ENCODE data around the gene VDR. TPM values are rescaled to one million over a fixed set of nuclear protein-coding genes. Genes with fewer than 3 reads are reported as not detected.

The VDR gene
- total and polyA plus RNA-seq, 2 donors (not counting 1 experiment from before 2014, with no cell fraction given), result 0.37 to 0.42 TPM

- TF ChIP-seq CTCF (IDR thresholded peaks at IDR 0.05) (no peak), EZH2 (IDR thresholded peaks at IDR 0.05; ENCODE audit: borderline replicate concordance, insufficient read depth, low read depth, low read length, poor library complexity, severe bottlenecking) (no peak)
- CTCF ChIA-PET, result interaction anchor here (14.3 to 23.8 kb wide), 3 partner anchors 71 to 132 kb away, joined by 300 to 464 read pairs (median 351); partner anchors contain the start of genes RPAP3 and SLC48A1
- intact Hi-C loops (cut with micrococcal nuclease), result no loop called here
These were observed 59.7 kb downstream of the VDR start for GRCh38 chr12:47845081-47845480.

GRCh38 chr12:47844264-47845019 is 60.4 kb downstream of the VDR start:
- Mint-ChIP-seq H3K27me3 (no peaks in the 10 kb centered on the region), H3K4me1 (no peaks in the 10 kb centered on the region), H3K27ac (no peak overlapping the region), H3K4me3 (no peak overlapping the region), H3K9me3 (ENCODE audit: insufficient read depth) (no peaks in the 10 kb centered on the region)
- intact Hi-C loops (cut with micrococcal nuclease), result no loop called here
- 94% methylated on average over 26 of the region's 28 CpGs for WGBS (ENCODE audit: insufficient coverage)
- ATAC-seq (ENCODE audit: low read depth) (no peak), DNase-seq (no peak)
- Histone ChIP-seq H3K9me3 (ENCODE audit: control extremely low read depth in 1 of 3, control insufficient read depth in 2 of 3, insufficient read depth in 1 of 3, low read length in 2 of 3) (no peaks in the 10 kb centered on the region), H4K20me1 (ENCODE audit: control insufficient read depth, insufficient read depth, low read length, poor library complexity, severe bottlenecking) (no peaks in the 10 kb centered on the region), H3K27ac (ENCODE audit: low read length in 2 of 2) (no peak overlapping the region), H2AFZ (ENCODE audit: insufficient read depth, low read depth, low read length, poor library complexity, severe bottlenecking) (no peak overlapping the region), H3K27me3 (replicated peaks in 1 of 4; ENCODE audit: control extremely low read depth in 1 of 4, control insufficient read depth in 3 of 4, insufficient read depth in 4 of 4, low read length in 3 of 4) (peaks cover 0 to 6% (median 0%) of the 10 kb centered on the region in 4 experiments), H3K4me2 (replicated peaks; ENCODE audit: low read depth, low read length, poor library complexity, severe bottlenecking) (no peak overlapping the region), H3K9ac (ENCODE audit: low read length) (no peak overlapping the region), H3K4me3 (ENCODE audit: control extremely low read depth in 1 of 5, extremely low read depth in 1 of 5, insufficient read depth in 1 of 5, low read depth in 2 of 5, low read length in 4 of 5) (no peak overlapping the region), H3K36me3 (replicated peaks in 1 of 2; ENCODE audit: control extremely low read depth in 1 of 2, control insufficient read depth in 1 of 2, extremely low read depth in 1 of 2, insufficient read depth in 2 of 2, low read length in 1 of 2) (no peaks in the 10 kb centered on the region), H3K79me2 (ENCODE audit: control insufficient read depth, insufficient read depth, low read length) (no peaks in the 10 kb centered on the region), H3K4me1 (ENCODE audit: control insufficient read depth in 2 of 2, insufficient read depth in 2 of 2, low read length in 2 of 2) (no peaks in the 10 kb centered on the region)
- ChIA-PET POLR2A (interaction anchor here (0.7 kb wide), 1 partner anchor 89 kb away, joined by 3 read pairs; no protein-coding TSS in a partner anchor), CTCF (interaction anchor here (14.3 to 23.8 kb wide), 3 partner anchors 71 to 132 kb away, joined by 300 to 464 read pairs (median 351); partner anchors contain the start of genes RPAP3 and SLC48A1)
- TF ChIP-seq EZH2 (IDR thresholded peaks at IDR 0.05; ENCODE audit: borderline replicate concordance, insufficient read depth, low read depth, low read length, poor library complexity, severe bottlenecking) (no peak), CTCF (IDR thresholded peaks at IDR 0.05) (no peak)

More at GRCh38 chr12:47845081-47845480, 59.7 kb downstream of the VDR start:
- Histone ChIP-seq H3K4me1 (ENCODE audit: control insufficient read depth in 2 of 2, insufficient read depth in 2 of 2, low read length in 2 of 2) (no peaks in the 10 kb centered on the region), H3K36me3 (replicated peaks in 1 of 2; ENCODE audit: control extremely low read depth in 1 of 2, control insufficient read depth in 1 of 2, extremely low read depth in 1 of 2, insufficient read depth in 2 of 2, low read length in 1 of 2) (no peaks in the 10 kb centered on the region), H3K4me3 (ENCODE audit: control extremely low read depth in 1 of 5, extremely low read depth in 1 of 5, insufficient read depth in 1 of 5, low read depth in 2 of 5, low read length in 4 of 5) (no peak overlapping the region), H3K79me2 (ENCODE audit: control insufficient read depth, insufficient read depth, low read length) (no peaks in the 10 kb centered on the region), H3K9me3 (ENCODE audit: control extremely low read depth in 1 of 3, control insufficient read depth in 2 of 3, insufficient read depth in 1 of 3, low read length in 2 of 3) (no peaks in the 10 kb centered on the region), H3K4me2 (replicated peaks; ENCODE audit: low read depth, low read length, poor library complexity, severe bottlenecking) (no peak overlapping the region), H4K20me1 (ENCODE audit: control insufficient read depth, insufficient read depth, low read length, poor library complexity, severe bottlenecking) (no peaks in the 10 kb centered on the region), H3K9ac (ENCODE audit: low read length) (no peak overlapping the region), H3K27ac (ENCODE audit: low read length in 2 of 2) (no peak overlapping the region), H3K27me3 (replicated peaks in 1 of 4; ENCODE audit: control extremely low read depth in 1 of 4, control insufficient read depth in 3 of 4, insufficient read depth in 4 of 4, low read length in 3 of 4) (peaks cover 0 to 6% (median 0%) of the 10 kb centered on the region in 4 experiments), H2AFZ (ENCODE audit: insufficient read depth, low read depth, low read length, poor library complexity, severe bottlenecking) (no peak overlapping the region)
- Mint-ChIP-seq H3K27me3 (no peaks in the 10 kb centered on the region), H3K27ac (no peak overlapping the region), H3K4me1 (no peaks in the 10 kb centered on the region), H3K4me3 (no peak overlapping the region), H3K9me3 (ENCODE audit: insufficient read depth) (no peaks in the 10 kb centered on the region)
- no peak for ATAC-seq (ENCODE audit: low read depth)
- POLR2A ChIA-PET, result no interaction called here
- no peak for DNase-seq
- 97% methylated on average over 7 of the region's 8 CpGs for WGBS (ENCODE audit: insufficient coverage)
